ENCODE results near the gene KNDC1. TPM values are rescaled to one million over a fixed set of nuclear protein-coding genes. Genes with fewer than 3 reads are reported as not detected.

Gene KNDC1
- total RNA-seq, 4 donors from 2014 or later: under 0.01 to 12.5 (median 5.3) TPM

DNA sequence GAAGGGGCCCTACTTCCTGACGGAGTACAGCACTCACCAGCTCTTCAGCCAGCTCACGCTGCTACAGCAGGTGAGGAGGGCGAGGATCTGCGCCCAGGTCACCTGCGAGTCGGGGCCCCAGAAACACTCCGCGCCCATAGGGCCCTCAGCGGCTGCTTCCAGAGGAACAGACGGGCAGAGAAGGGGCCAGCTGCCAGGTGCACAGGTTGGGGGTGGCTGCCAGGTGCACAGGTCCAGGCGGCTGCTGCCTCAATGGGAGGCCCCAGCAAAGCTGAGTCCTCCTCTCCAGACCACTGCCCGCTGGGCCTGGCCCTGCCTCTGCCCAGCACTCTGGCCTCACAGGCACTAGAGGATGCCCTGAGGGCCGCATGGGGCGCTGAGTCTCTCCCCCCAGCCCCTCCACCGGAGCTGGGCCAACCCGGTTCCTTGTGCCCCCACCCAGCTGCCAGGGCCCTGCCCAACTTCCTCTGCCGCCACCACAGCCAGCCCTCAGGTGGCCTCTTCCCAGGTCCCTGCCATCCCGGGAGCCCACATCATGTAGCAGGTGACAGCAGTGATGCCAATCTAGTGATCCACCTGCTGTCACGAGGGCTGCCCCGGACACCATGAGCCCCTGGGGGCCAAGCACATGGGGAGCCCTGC, 53.0 kb downstream of the KNDC1 start:
- Histone ChIP-seq H3K36me3 (no peaks in the 10 kb centered on the region), H3K9me3 (no peaks in the 10 kb centered on the region), H3K27ac (no peak overlapping the region), H3K4me3 (no peak overlapping the region), H3K27me3 (no peaks in the 10 kb centered on the region), H3K4me1 (no peaks in the 10 kb centered on the region)
- no peak for DNase-seq
- no peak for TF ChIP-seq POLR2A (IDR thresholded peaks at IDR 0.05)
- TF ChIP-seq, protein P1, sequence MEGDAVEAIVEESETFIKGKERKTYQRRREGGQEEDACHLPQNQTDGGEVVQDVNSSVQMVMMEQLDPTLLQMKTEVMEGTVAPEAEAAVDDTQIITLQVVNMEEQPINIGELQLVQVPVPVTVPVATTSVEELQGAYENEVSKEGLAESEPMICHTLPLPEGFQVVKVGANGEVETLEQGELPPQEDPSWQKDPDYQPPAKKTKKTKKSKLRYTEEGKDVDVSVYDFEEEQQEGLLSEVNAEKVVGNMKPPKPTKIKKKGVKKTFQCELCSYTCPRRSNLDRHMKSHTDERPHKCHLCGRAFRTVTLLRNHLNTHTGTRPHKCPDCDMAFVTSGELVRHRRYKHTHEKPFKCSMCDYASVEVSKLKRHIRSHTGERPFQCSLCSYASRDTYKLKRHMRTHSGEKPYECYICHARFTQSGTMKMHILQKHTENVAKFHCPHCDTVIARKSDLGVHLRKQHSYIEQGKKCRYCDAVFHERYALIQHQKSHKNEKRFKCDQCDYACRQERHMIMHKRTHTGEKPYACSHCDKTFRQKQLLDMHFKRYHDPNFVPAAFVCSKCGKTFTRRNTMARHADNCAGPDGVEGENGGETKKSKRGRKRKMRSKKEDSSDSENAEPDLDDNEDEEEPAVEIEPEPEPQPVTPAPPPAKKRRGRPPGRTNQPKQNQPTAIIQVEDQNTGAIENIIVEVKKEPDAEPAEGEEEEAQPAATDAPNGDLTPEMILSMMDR (IDR thresholded peaks at IDR 0.05): no peak
- intact Hi-C loops (cut with DNase I; ENCODE audit: low total_unique reads): no loop called here

DNA sequence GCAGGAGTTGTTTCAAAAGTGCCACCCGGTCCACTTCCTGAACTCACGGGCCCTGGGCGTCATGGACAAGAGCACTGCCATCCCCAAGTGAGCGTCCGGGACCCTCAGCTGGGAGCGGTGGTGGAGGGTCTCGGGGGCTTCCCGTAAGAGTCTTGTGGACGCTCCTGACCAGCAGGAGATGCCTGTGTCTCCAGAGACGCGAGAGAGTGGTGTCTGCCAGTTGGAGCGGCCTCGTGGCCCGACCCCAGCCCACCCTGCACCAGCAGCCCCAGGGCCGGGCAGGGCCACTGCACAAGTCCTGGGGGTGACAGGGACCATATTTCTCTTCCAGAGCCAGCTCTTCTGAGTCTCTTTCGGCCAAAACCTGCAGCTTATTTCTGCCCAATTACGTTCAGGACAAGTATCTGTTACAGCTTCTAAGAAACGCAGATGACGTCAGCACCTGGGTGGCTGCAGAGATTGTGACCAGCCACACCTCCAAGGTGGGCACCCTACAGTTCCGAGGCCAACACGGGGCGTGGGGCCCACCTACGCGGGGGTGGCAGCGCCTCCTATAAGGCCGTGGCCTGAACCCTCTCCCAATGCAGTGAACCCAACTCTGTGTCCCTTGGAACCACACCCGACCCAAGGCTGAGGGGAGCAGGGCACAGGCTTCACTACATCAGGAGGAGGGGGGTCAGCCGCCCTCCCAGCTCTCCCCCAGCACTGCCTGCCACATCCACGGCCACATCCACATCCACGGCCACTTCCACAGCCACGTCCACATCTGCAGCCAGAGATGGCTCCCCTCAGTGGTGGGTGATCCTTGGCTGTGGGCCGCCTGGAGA, 53.8 kb downstream of the KNDC1 start:
- Histone ChIP-seq H3K9me3 (no peaks in the 10 kb centered on the region), H3K27me3 (no peaks in the 10 kb centered on the region), H3K4me3 (no peak overlapping the region), H3K36me3 (no peaks in the 10 kb centered on the region), H3K4me1 (no peaks in the 10 kb centered on the region), H3K27ac (no peak overlapping the region)
- DNase-seq: no peak
- TF ChIP-seq, protein P1 (IDR thresholded peaks at IDR 0.05): no peak
- TF ChIP-seq POLR2A (IDR thresholded peaks at IDR 0.05): no peak
- intact Hi-C loops (cut with DNase I; ENCODE audit: low total_unique reads): no loop called here

DNA sequence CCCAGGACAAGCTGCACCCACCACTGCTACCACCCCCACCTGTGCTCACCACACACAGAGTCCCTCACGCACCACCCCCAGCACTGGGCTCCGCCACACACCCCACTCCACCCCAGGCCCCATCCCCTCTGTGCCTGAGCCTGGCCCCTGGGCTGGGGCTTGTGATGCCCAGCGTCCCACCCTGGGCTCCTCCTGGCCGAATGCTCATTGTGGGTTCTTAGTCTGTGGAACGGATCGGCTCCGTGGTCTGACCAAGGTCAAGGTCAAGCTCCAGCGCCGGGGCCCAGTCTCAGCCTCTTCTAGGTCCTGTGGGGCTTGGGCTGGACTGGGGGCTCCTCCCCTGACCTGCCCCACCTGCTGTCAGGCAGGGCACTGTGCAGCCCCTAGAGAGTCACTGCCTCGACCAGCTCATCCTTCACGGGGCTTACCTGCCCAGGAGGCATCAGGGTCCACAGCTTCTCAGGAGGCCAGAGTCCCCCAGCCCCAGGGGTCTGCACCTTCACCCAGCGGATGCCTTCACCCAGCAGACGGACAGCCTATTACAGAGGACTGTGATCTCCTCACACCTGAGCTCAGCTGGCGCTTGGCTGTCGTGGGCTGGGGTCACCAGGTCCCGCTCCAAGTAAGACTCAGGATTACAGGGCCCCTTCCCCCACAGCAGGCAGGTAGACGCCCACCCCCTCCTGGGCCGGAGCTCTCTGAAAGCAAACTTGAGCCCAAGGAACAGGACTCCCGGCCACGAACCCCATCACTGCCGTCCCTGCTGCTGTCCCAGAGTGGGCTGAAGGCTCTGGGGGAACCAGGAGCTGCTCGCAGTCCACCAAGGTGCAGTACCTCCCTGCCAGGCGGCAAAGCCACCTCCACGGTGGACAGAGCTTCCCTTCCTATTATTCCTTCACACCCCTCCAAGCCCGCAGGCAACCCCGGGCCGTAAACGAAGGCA, 54.7 kb downstream of the KNDC1 start:
- no peak overlapping the region for H3K27ac ChIP-seq
- DNase-seq: no peak
- intact Hi-C loops (cut with DNase I; ENCODE audit: low total_unique reads): no loop called here
- H3K36me3 ChIP-seq: no peaks in the 10 kb centered on the region
- TF ChIP-seq POLR2A (IDR thresholded peaks at IDR 0.05): no peak
- TF ChIP-seq, protein P1 (IDR thresholded peaks at IDR 0.05): no peak
- no peaks in the 10 kb centered on the region for H3K4me1 ChIP-seq
- no peaks in the 10 kb centered on the region for H3K9me3 ChIP-seq
- H3K27me3 ChIP-seq: no peaks in the 10 kb centered on the region
- H3K4me3 ChIP-seq: no peak overlapping the region

DNA sequence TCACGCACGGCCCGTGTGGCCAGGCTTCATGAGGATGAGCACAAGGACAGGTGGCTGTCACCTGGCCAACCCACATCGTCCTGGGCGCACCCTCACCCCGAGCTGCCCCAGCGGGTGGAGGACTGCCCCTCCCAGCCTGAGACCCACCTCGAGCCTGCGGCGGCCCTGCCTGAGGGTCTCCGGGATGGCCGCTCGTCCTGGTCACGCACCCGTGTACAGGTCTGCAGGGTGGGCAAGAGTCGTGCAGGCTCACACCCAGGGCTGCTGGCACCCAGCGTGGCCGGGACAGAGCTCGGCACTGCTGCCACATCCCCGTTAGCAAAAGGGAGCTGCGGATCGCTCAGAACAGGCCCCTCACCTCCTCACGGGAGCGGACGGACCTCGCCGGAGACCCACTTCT, 55.6 kb downstream of the KNDC1 start:
- Histone ChIP-seq H3K4me1 (no peaks in the 10 kb centered on the region), H3K9me3 (no peaks in the 10 kb centered on the region), H3K27me3 (no peaks in the 10 kb centered on the region), H3K27ac (no peak overlapping the region), H3K36me3 (no peaks in the 10 kb centered on the region), H3K4me3 (no peak overlapping the region)
- TF ChIP-seq POLR2A (IDR thresholded peaks at IDR 0.05): no peak
- TF ChIP-seq, protein P1 (IDR thresholded peaks at IDR 0.05): no peak
- DNase-seq: no peak
- intact Hi-C loops (cut with DNase I; ENCODE audit: low total_unique reads): no loop called here
